ENCODE data around the gene PPM1L.

Gene PPM1L

DNA sequence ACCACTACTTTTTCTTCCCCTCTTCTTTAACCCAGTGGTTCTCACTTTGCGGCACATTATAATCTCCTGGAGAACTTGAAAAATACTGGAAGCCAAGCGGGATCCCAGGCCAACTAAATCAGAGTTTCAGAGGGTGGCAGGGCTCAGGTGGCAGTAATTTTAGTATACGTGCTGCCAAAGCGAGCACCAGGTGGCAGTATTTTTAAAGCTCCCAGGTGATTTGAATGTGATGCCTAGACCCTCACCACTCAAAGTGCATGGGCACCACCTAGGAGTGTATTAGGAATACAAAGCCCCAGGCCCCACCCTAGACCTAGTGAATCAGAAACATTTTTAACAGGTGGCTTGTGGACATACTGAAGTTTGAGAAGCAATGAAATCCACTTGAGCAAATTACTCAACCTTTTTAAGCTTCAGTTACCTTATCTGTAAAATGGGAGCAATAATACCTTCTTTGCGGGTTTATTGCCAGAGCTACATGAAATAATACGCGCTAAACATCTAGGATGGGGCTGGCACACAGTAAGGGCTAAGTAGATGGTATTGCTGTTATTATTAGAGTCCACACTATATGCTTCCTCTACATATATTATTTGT is 340.8 kb downstream of the PPM1L start:
- DNase-seq (ENCODE audit: low read depth in 2 of 2): peak in 1 of 2 donors; percentile 2

DNA sequence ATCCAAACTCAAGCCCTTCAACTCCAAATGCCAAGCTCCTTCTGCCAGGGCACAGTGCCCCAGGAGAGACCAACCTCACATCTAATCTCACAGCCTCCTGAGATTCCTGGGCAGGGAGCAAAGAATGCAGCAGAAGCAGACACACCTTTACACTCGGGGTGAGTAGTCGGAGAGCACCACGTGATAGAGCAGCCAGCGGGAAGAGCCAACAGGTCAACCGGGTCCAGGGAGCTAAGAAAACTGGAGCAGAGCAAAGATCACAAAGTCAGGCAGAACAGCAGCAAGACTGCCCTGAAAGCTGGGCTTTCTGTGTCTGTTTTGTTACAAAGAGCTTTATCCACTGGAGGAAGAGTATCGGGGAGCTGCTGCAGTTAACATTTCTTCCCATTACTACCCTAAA is 345.0 kb downstream of the PPM1L start:
- DNase-seq (ENCODE audit: low read depth in 2 of 2): no peak

DNA sequence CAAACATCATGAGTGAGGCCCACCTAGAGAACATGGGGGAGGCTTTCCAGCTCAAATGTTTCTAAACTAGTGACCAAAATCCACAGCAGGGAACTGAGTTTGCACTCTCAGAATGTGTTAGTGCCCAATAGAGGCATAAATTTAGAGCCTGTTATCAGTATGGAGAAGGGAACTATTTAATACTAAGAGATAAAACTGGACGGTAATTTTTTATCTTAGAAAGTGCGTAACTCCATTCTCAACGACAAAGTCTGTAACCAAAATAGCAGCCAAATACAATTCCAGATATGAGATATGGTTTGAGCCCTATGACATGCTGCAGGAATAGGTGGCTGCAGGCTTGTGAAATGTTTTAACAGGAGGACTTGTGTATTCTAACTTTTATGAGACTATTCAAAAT is 345.6 kb downstream of the PPM1L start:
- no peak for DNase-seq (ENCODE audit: low read depth in 2 of 2)

DNA sequence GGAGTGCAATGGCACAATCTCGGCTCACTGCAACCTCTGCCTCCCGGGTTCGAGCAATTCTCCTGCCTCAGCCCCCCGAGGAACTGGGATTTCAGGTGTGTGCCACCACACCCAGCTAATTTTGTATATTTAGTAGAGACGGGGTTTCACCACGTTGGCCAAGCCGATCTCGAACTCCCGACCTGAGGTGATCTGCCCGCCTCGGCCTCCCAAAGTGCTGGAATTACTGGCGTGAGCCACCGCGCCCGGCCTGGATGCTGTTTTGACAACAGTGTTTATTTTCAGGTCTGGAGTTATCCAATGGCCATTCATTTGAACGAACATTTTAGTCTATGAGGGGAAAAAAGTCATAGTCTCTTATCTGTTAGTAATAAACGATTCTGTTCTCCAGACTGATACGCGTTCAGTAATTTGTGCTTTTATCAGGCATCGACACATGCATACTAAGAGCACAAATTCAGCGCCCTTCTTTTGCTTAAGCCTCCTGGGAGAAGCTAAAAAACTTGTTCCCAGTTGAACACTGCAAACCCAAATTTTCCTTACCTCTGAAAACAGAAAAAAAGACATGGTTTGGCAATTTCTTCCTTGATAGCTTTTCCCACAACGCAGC is 347.9 kb downstream of the PPM1L start:
- no peak for DNase-seq (ENCODE audit: low read depth in 2 of 2)

DNA sequence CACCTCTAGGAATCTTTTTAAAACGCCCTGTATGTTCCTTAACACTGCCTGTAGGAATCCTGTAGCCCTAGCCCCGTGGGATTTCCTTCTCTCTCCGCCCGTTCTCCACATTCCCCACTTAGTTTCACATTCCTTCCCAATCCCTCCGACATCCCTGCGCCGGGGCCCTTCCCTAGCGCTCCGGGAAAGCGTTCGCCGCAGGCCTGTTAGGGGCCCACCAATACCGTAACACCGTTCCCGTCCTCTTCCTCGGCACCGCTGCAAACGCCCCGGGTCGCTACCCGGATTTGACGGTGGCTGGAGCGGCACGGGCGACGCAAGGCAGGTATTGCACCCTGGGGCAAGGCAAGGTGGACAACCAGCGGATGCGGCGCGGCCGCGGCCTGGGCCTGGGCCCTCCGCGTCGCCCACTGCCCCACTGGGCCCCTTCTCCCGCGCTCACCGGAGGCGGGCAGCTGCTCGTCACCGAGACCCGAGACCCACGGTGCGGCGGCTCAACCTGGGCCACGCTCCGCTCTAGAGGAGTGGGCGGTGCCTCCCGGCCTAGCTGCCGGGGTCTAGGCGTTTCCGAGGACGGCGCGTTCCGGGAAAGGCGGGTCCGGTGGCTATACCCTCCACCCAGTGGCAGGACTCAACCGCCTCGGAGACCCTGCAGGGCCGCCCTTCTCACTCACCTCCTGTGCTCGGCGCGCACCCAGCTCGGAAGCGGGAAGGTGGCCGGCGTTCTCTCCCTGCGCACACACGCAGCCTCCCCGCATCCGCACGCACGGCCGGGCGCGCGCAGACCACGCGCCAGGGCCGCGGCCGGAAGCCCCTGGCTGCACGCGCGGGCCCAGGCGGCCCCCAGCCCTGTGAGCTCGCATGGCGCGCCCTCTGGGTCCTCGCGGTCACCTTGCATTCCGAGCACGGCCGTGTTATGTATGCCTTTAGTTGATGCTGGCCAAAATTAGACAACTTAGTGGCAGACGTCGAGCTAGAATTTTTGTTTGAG is 348.8 kb downstream of the PPM1L start, which contains the start of gene B3GALNT1:
TSS of gene B3GALNT1 (minus strand) at position 789 of the 991 bp plus-strand sequence. CDS start 18,595 bp downstream, outside the sequence.
- no peak for DNase-seq (ENCODE audit: low read depth in 2 of 2)

DNA sequence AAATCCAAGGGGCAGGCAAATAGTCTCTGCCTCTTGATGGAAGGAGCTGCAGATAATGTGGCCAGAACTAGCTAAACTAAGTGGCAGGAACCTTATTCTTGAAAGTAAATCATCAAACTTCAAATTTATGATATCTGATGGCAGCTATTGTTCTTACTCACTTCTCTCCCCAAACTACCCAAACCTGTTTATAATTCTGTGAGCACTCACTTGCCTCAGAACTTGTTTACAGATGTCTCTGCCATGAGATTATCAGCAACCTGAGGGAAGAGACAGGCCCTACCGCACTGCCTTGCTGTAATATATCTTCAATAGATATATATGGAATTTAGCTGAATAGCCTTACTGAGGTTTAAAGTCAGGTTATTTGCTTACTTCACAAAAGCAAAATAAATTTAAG is 351.3 kb downstream of the PPM1L start:
- DNase-seq (ENCODE audit: low read depth in 2 of 2): no peak

DNA sequence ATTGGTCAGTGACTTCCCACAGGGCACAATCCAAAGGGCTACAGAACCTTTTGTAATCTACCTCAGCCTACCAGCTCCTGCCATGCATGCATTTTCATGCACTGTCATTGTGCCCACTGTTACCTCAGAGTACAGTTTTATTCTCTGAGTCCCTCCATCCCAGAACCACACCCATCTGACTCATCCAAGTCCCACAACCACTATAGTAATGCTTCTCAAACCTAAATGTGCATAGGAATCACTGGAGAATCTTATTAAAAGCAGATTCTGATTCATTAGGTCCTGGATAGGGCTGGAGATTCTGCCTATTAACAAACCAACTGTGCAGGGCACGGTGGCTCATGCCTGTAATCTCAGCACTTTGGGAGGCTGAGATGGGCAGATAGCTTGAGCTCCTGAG is 352.8 kb downstream of the PPM1L start:
- no peak for DNase-seq (ENCODE audit: low read depth in 2 of 2)

DNA sequence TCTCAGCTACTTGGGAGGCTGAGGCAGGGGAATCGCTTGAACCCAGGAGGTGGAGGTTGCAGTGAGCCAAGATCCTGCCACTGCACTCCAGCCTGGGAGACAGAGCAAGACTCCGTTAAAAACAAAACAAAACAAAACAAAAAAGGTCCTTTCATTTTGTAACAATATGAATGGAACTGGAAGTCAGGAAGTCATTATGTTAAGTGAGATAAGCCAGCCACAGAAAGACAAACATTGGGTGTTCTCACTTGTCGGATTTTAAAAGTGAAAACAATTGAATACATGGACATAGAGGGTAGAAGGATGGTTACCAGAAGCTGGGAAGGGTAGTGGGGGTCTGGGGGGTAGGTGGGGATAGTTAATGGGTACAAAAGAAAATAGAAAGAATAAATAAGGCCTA is 361.6 kb downstream of the PPM1L start:
- DNase-seq (ENCODE audit: low read depth in 2 of 2): no peak

DNA sequence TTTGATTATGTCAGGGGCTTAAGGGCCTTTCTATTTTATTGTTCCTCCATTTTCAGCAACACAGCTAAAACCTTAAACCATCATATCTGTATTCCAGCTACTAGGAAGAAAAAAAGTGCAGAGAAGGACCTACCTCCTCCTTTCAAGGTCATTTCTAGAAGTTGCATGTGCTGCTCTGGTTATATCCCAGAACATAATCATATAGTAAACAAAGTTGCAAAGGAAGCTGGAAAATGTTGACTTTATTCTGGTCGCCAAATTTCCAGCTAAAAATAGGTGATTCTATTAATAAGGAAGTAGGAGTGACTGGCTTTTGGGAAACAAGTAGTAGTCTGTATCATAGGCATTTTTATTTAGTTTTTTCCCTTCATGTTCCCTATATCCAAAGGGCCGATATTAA is 370.5 kb downstream of the PPM1L start:
- DNase-seq (ENCODE audit: low read depth in 2 of 2): no peak

Measured in stimulated activated CD4-positive, alpha-beta T cell treated with anti-CD3 and anti-CD28 coated beads, Interleukin-15, amount 100 ng/mL, for 48 hours (primary cell).